Testis (tissue), 3 donors: Measurements from ENCODE around the gene ZIM2. TPM values are rescaled to one million over a fixed set of nuclear protein-coding genes. Genes with fewer than 3 reads are reported as not detected.

Source experiments
- DNase-seq: peaks from one replicate; pipeline ENCODE4 v3.0.0-alpha.2; 2019
- H3K27ac ChIP-seq, 2 donors: fragments of 200-600 bp; sonication (generic); one replicate each; pipeline ENCODE4 v1.5.1; 2019
- H3K27me3 ChIP-seq: fragments of 200-600 bp; sonication (generic); one replicate; pipeline ENCODE4 v1.5.1; 2019
- H3K36me3 ChIP-seq: fragments of 200-600 bp; sonication (generic); one replicate; pipeline ENCODE4 v1.5.1; 2017; ENCODE audit warnings: low read depth; ENCODE audit errors: missing control alignments
- H3K4me1 ChIP-seq: fragments of 200-600 bp; sonication (generic); one replicate; pipeline ENCODE4 v1.5.1; 2019
- H3K4me3 ChIP-seq, 2 donors: fragments of 200-600 bp; sonication (generic); one replicate each; pipeline ENCODE4 v1.5.1; 2017 to 2019
- H3K9me3 ChIP-seq: fragments of 200-600 bp; sonication (generic); one replicate; pipeline ENCODE4 v1.5.1; 2017
- CTCF ChIP-seq, 3 experiments: fragments of 450-650 bp in 2 of 3; fragments of 200-600 bp in 1 of 3; sonication (generic) in 1 of 3; IDR thresholded peaks; one replicate each; pipeline ENCODE4 v1.5.1; 2016 to 2019; ENCODE audit warnings: antibody characterized with exemption in 3 of 3, mild to moderate bottlenecking in 2 of 3, moderate library complexity in 1 of 3
- POLR2A ChIP-seq: fragments of 450-650 bp; IDR thresholded peaks from one replicate; pipeline ENCODE4 v1.6.1; 2017; ENCODE audit warnings: antibody characterized with exemption, mild to moderate bottlenecking, moderate library complexity
- WGBS, 2 donors: methylation state at CpG; one replicate each; pipeline ENCODE4 v1.1.5; 2018; 5-methylcytosine and 5-hydroxymethylcytosine counted together
- intact Hi-C: fragments of 100-400 bp; cut with DNase I; formaldehyde crosslinking; loops from one replicate; pipeline ENCODE4 v1.15.1; 2023; ENCODE audit warnings: low total_unique reads
- polyA plus RNA-seq: library from polyadenylated mRNA; stranded (reverse); fragments of 350-450 nt; fragmentation: Illumina TruSeq; extraction: RNeasy Lipid Tissue Mini Kit (QIAGEN cat#74804); gene quantifications from one replicate; pipeline ENCODE4 v1.2.3, GENCODE V29; 2014; ENCODE audit warnings: low read depth, low replicate concordance; ENCODE audit not compliant: insufficient read depth
- total RNA-seq, 2 donors: library from RNA; depleted of rRNA; stranded (reverse); fragments of >200 nt; gene quantifications; one replicate each; pipeline ENCODE4 v1.2.3, GENCODE V29; 2016

ZIM2 gene
- total and polyA plus RNA-seq, 3 donors from 2014 or later = 9.7 to 18.3 (median 12.9) TPM

- no peak for DNase-seq
- WGBS, 2 donors = 72 to 78% methylated on average over 11 of the region's 11 CpGs
- H3K9me3 ChIP-seq = no peaks in the 10 kb centered on the region
- no peaks in the 10 kb centered on the region for H3K36me3 ChIP-seq
- peaks cover 11% of the 10 kb centered on the region for H3K4me1 ChIP-seq
- no peak overlapping the region for H3K27ac ChIP-seq
- TF ChIP-seq CTCF (IDR thresholded peaks at IDR 0.05) (no peak), POLR2A (no peak)
- H3K4me3 ChIP-seq = no peak overlapping the region
- H3K27me3 ChIP-seq = no peaks in the 10 kb centered on the region
- intact Hi-C loops = no loop called here
These were observed 89.9 kb downstream of the ZIM2 start for GRCh38 chr19:56750658-56751057.

GRCh38 chr19:56748378-56748777 lies 92.1 kb downstream of the ZIM2 start:
- no peak for TF ChIP-seq POLR2A
- TF ChIP-seq CTCF (IDR thresholded peaks at IDR 0.05) = peak; percentile 42 to 60 (median 52)
- H3K4me3 ChIP-seq = no peak overlapping the region
- peak; percentile 67 for DNase-seq
- H3K27me3 ChIP-seq = no peaks in the 10 kb centered on the region
- 29 to 36% methylated on average over 5 of the region's 5 CpGs for WGBS, 2 donors
- peaks cover 11% of the 10 kb centered on the region for H3K4me1 ChIP-seq
- H3K36me3 ChIP-seq = no peaks in the 10 kb centered on the region
- intact Hi-C loops = no loop called here
- no peak overlapping the region for H3K27ac ChIP-seq
- H3K9me3 ChIP-seq = no peaks in the 10 kb centered on the region

GRCh38 chr19:56746367-56746766 lies 94.2 kb downstream of the ZIM2 start:
- Histone ChIP-seq H3K27me3 (no peaks in the 10 kb centered on the region), H3K27ac (no peak overlapping the region), H3K9me3 (no peaks in the 10 kb centered on the region), H3K36me3 (no peaks in the 10 kb centered on the region), H3K4me3 (no peak overlapping the region), H3K4me1 (peaks cover 8% of the 10 kb centered on the region)
- no peak for DNase-seq
- 57 to 61% methylated on average over 3 of the region's 3 CpGs for WGBS, 2 donors
- intact Hi-C loops = no loop called here
- TF ChIP-seq POLR2A (no peak), CTCF (IDR thresholded peaks at IDR 0.05) (no peak)

GRCh38 chr19:56740501-56740900 lies 100.0 kb downstream of the ZIM2 start:
- intact Hi-C loops = no loop called here
- H3K27ac ChIP-seq = no peak overlapping the region
- no peak overlapping the region for H3K4me3 ChIP-seq
- H3K36me3 ChIP-seq = no peaks in the 10 kb centered on the region
- H3K4me1 ChIP-seq = no peaks in the 10 kb centered on the region
- no peak for TF ChIP-seq POLR2A
- no peak for TF ChIP-seq CTCF (IDR thresholded peaks at IDR 0.05)
- no peak for DNase-seq
- 31 to 37% methylated on average over 3 of the region's 3 CpGs for WGBS, 2 donors
- no peaks in the 10 kb centered on the region for H3K9me3 ChIP-seq
- H3K27me3 ChIP-seq = no peaks in the 10 kb centered on the region

GRCh38 chr19:56736571-56736970 lies 104.0 kb downstream of the ZIM2 start:
- no peak overlapping the region for H3K27ac ChIP-seq
- no peak overlapping the region for H3K4me3 ChIP-seq
- no peaks in the 10 kb centered on the region for H3K27me3 ChIP-seq
- TF ChIP-seq CTCF (IDR thresholded peaks at IDR 0.05) (no peak), POLR2A (no peak)
- intact Hi-C loops = no loop called here
- 85 to 91% methylated on average over 6 of the region's 6 CpGs for WGBS, 2 donors
- no peaks in the 10 kb centered on the region for H3K4me1 ChIP-seq
- H3K9me3 ChIP-seq = no peaks in the 10 kb centered on the region
- H3K36me3 ChIP-seq = no peaks in the 10 kb centered on the region
- no peak for DNase-seq
